Coronary artery (tissue), 2 donors: Measurements from ENCODE around the gene DCAF4.

Source experiments
- DNase-seq: peaks from one replicate; pipeline ENCODE4 v3.0.0-alpha.2; 2017; ENCODE audit warnings: low spot score
- H3K27ac ChIP-seq, 2 donors: fragments of 200-600 bp; sonication (generic); one replicate each; pipeline ENCODE4 v1.5.1; 2016 to 2019
- H3K4me3 ChIP-seq: fragments of 200-600 bp; sonication (generic); 2 replicates; pipeline ENCODE4 v1.5.1; 2016; ENCODE audit warnings: mild to moderate bottlenecking, moderate library complexity
- CTCF ChIP-seq: fragments of 200-600 bp; sonication (generic); IDR thresholded peaks from one replicate; pipeline ENCODE4 v1.5.1; 2019; ENCODE audit warnings: antibody characterized with exemption

DCAF4 gene

GRCh38 chr14:72968316-72968715, 42.1 kb downstream of the DCAF4 start:
- Histone ChIP-seq H3K27ac (no peak overlapping the region), H3K4me3 (no peak overlapping the region)
- TF ChIP-seq CTCF: no peak
- DNase-seq: no peak

GRCh38 chr14:72970058-72970630, 43.9 kb downstream of the DCAF4 start:
- no peak for TF ChIP-seq CTCF
- Histone ChIP-seq H3K4me3 (no peak overlapping the region), H3K27ac (no peak overlapping the region)
- no peak for DNase-seq

- Histone ChIP-seq H3K27ac (no peak overlapping the region), H3K4me3 (no peak overlapping the region)
- no peak for DNase-seq
- no peak for TF ChIP-seq CTCF
Measured at GRCh38 chr14:72970824-72971434, 44.7 kb downstream of the DCAF4 start.

GRCh38 chr14:72974661-72975060, 48.4 kb downstream of the DCAF4 start:
- DNase-seq: no peak
- Histone ChIP-seq H3K4me3 (no peak overlapping the region), H3K27ac (no peak overlapping the region)
- no peak for TF ChIP-seq CTCF

- Histone ChIP-seq H3K27ac (no peak overlapping the region), H3K4me3 (no peak overlapping the region)
- no peak for DNase-seq
- no peak for TF ChIP-seq CTCF
Measured at GRCh38 chr14:72975770-72976169, 49.5 kb downstream of the DCAF4 start.

- TF ChIP-seq CTCF: no peak
- no peak overlapping the region for H3K4me3 ChIP-seq
- DNase-seq: no peak
- H3K27ac ChIP-seq: no peak overlapping the region
Measured at GRCh38 chr14:72978856-72979255, 52.6 kb downstream of the DCAF4 start.

- Histone ChIP-seq H3K27ac (no peak overlapping the region), H3K4me3 (no peak overlapping the region)
- no peak for DNase-seq
- no peak for TF ChIP-seq CTCF
Measured at GRCh38 chr14:72980863-72981262, 54.6 kb downstream of the DCAF4 start.
